Progenitor cell of endocrine pancreas (in vitro differentiated cells): ENCODE results near the gene BNIP3. TPM values are rescaled to one million over a fixed set of nuclear protein-coding genes. Genes with fewer than 3 reads are reported as not detected.

Experiments used
- DNase-seq: peaks from one replicate; pipeline ENCODE4 v3.0.0; 2021; ENCODE audit warnings: low spot score; ENCODE audit not compliant: unreplicated experiment
- H3K27ac Mint-ChIP-seq: 2 replicates; pipeline ENCODE4 v1.8.0; 2021; ENCODE audit warnings: mild to moderate bottlenecking, moderate library complexity, mixed read lengths
- H3K27me3 Mint-ChIP-seq: 2 replicates; pipeline ENCODE4 v1.8.0; 2021; ENCODE audit warnings: mixed read lengths
- H3K36me3 Mint-ChIP-seq: 2 replicates; pipeline ENCODE4 v1.8.0; 2022; ENCODE audit warnings: mixed read lengths; ENCODE audit not compliant: insufficient read depth
- H3K4me1 Mint-ChIP-seq: 2 replicates; pipeline ENCODE4 v1.8.0; 2021; ENCODE audit warnings: low read depth, mixed read lengths
- H3K4me3 Mint-ChIP-seq: 2 replicates; pipeline ENCODE4 v1.8.0; 2021; ENCODE audit warnings: low read depth, mild to moderate bottlenecking, moderate library complexity, mixed read lengths
- H3K9me3 Mint-ChIP-seq: 2 replicates; pipeline ENCODE4 v1.8.0; 2021; ENCODE audit warnings: low read depth, mixed read lengths
- CTCF ChIP-seq: fragments of 200-600 bp; sonication (generic); IDR thresholded peaks from one replicate; pipeline ENCODE4 v1.5.0; 2021; ENCODE audit warnings: antibody characterized with exemption, mild to moderate bottlenecking; ENCODE audit not compliant: unreplicated experiment
- total RNA-seq: library from RNA; stranded (reverse); gene quantifications from 2 replicates; pipeline ENCODE4 v1.2.1, GENCODE V29; 2021

BNIP3 gene
- total RNA-seq, 1 donor from 2014 or later: 32.4 TPM

GRCh38 chr10:131942455-131942854 lies 39.3 kb downstream of the BNIP3 start:
- no peak overlapping the region for H3K27ac Mint-ChIP-seq
- DNase-seq: no peak
- no peak for TF ChIP-seq CTCF
- no peaks in the 10 kb centered on the region for H3K27me3 Mint-ChIP-seq
- peaks cover 1% of the 10 kb centered on the region for H3K4me1 Mint-ChIP-seq
- no peaks in the 10 kb centered on the region for H3K9me3 Mint-ChIP-seq
- H3K36me3 Mint-ChIP-seq: peaks cover 44% of the 10 kb centered on the region
- no peak overlapping the region for H3K4me3 Mint-ChIP-seq

DNA sequence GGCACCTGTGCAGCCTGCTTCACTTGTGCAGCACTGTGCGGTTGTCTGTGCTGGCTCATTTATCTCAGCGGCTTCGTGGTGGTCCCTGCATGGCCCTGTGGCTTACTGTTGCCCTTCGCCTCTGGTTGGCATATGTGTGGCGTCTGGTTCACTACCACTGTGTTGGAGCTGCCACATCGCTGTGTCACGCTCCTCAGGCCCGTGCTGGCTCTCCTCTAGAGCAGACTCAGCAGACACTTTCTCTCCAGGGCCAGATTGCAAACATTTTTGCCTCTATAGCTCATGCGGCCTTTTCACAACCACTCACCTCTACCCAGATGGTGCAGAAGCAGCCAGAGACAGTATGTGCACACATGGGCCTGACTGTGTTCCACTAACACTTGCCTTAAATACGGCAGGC lies 43.0 kb downstream of the BNIP3 start:
- no peaks in the 10 kb centered on the region for H3K9me3 Mint-ChIP-seq
- no peak overlapping the region for H3K4me3 Mint-ChIP-seq
- no peak overlapping the region for H3K27ac Mint-ChIP-seq
- no peak for DNase-seq
- no peak for TF ChIP-seq CTCF
- H3K4me1 Mint-ChIP-seq: no peaks in the 10 kb centered on the region
- no peaks in the 10 kb centered on the region for H3K27me3 Mint-ChIP-seq
- H3K36me3 Mint-ChIP-seq: peaks cover 25% of the 10 kb centered on the region

DNA sequence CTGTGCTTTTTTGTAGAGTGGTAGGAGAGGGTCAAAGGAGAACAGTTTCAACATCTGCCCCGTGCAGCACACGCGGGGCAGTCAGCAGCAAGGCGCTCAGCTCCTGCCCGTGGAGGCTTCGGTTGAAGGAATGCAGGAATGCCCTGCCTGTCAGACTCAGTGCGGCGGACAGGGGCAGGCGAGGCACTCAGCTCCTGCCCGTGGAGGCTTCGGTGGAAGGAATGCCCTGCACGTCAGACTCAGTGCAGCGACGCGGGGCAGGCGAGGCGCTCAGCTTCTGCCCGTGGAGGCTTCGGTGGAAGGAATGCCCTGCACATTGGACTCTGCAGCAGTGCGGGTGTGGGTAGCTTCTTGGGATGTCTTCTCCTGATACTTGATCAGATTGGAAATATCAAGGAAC lies 43.9 kb downstream of the BNIP3 start:
- no peak for DNase-seq
- H3K36me3 Mint-ChIP-seq: peaks cover 22% of the 10 kb centered on the region
- no peaks in the 10 kb centered on the region for H3K4me1 Mint-ChIP-seq
- H3K9me3 Mint-ChIP-seq: no peaks in the 10 kb centered on the region
- no peak overlapping the region for H3K4me3 Mint-ChIP-seq
- H3K27ac Mint-ChIP-seq: no peak overlapping the region
- H3K27me3 Mint-ChIP-seq: no peaks in the 10 kb centered on the region
- TF ChIP-seq CTCF: no peak

DNA sequence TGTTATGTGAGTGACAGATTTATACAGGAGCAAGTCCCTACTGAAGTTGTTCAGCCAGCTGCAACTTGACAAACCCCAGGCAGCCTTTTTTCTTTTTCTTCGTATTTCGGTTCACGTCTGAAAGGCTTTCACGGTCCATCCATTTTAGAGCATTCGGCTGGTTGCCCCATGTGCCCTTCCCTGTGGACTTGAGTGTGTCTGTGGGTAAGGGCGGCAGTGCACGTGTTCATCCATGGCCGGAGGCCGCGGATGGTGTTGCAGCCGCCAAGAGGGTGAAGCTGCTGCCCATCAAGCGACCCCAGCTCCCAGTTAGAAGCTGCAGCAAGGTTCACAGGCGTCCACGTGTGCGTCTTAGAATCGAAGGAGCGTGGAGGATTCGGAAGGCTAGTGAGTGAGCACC lies 45.0 kb downstream of the BNIP3 start:
- Mint-ChIP-seq H3K36me3 (peaks cover 19% of the 10 kb centered on the region), H3K27ac (no peak overlapping the region), H3K9me3 (no peaks in the 10 kb centered on the region), H3K27me3 (no peaks in the 10 kb centered on the region), H3K4me1 (no peaks in the 10 kb centered on the region), H3K4me3 (no peak overlapping the region)
- TF ChIP-seq CTCF: no peak
- no peak for DNase-seq

DNA sequence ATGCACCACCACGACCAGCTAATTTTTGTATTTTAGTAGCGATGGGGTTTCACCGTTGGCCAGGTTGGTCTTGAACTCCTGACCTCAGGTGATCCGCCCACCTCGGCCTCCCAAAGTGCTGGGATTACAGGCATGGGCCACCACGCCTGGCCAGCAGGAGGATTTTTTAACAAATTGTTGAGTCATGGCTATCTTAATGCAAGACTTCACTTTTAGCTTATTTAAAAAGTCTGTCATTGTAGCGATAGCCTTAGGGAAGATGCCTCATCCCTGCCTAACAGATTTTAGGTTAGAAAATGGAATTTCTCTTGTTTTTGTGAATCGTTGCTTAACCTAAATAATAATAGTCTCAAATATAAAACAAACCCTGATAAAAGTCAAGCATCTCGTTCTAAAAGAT lies 45.4 kb downstream of the BNIP3 start:
- H3K4me3 Mint-ChIP-seq: no peak overlapping the region
- H3K27ac Mint-ChIP-seq: no peak overlapping the region
- no peaks in the 10 kb centered on the region for H3K4me1 Mint-ChIP-seq
- H3K9me3 Mint-ChIP-seq: no peaks in the 10 kb centered on the region
- DNase-seq: no peak
- H3K27me3 Mint-ChIP-seq: no peaks in the 10 kb centered on the region
- no peak for TF ChIP-seq CTCF
- H3K36me3 Mint-ChIP-seq: peaks cover 19% of the 10 kb centered on the region
